Lung (tissue), 12 donors: ENCODE results near the gene SCGB1C2. TPM values are rescaled to one million over a fixed set of nuclear protein-coding genes. Genes with fewer than 3 reads are reported as not detected.

Experiments
- ATAC-seq: fragments of 200-7000 bp; cut with Tn5 transposase; one replicate; pipeline ENCODE4 v1.9.1; 2020; ENCODE audit warnings: moderate number of reproducible peaks; ENCODE audit not compliant: insufficient read depth, low FRiP score
- DNase-seq, 3 donors: peaks; one replicate each; pipeline ENCODE4 v3.0.0-alpha.2; 2013 to 2017
- H3K27ac ChIP-seq, 2 donors: one replicate each; pipeline ENCODE4 v1.5.1; 2013; ENCODE audit warnings: mild to moderate bottlenecking in 2 of 2, moderate library complexity in 2 of 2, control low read depth in 1 of 2, inconsistent platforms in 1 of 2, low read depth in 1 of 2, low read length in 1 of 2
- H3K27me3 ChIP-seq, 3 donors: one replicate each; pipeline ENCODE4 v1.5.1; 2013; ENCODE audit warnings: low read length in 2 of 3; ENCODE audit not compliant: control insufficient read depth in 3 of 3, insufficient read depth in 3 of 3
- H3K36me3 ChIP-seq, 4 donors: one replicate each; pipeline ENCODE4 v1.5.1; 2013; ENCODE audit warnings: low read length in 4 of 4, mild to moderate bottlenecking in 1 of 4, moderate library complexity in 1 of 4; ENCODE audit not compliant: control insufficient read depth in 4 of 4, insufficient read depth in 4 of 4
- H3K4me1 ChIP-seq, 5 donors: one replicate each; pipeline ENCODE4 v1.5.1; 2013; ENCODE audit warnings: low read length in 5 of 5, mild to moderate bottlenecking in 2 of 5, moderate library complexity in 1 of 5; ENCODE audit not compliant: control insufficient read depth in 5 of 5, insufficient read depth in 5 of 5
- H3K4me3 ChIP-seq: one replicate; pipeline ENCODE4 v1.5.1; 2013; ENCODE audit warnings: mild to moderate bottlenecking, control low read depth, moderate library complexity
- H3K9ac ChIP-seq, 2 donors: one replicate each; pipeline ENCODE4 v1.5.1; 2013; ENCODE audit warnings: low read length in 2 of 2, control low read depth in 1 of 2; ENCODE audit not compliant: insufficient read depth in 1 of 2
- H3K9me3 ChIP-seq, 4 donors: one replicate each; pipeline ENCODE4 v1.5.1; 2013; ENCODE audit warnings: low read length in 3 of 4, mild to moderate bottlenecking in 1 of 4, moderate library complexity in 1 of 4; ENCODE audit not compliant: control insufficient read depth in 4 of 4, insufficient read depth in 3 of 4
- WGBS, 2 donors: extraction: QIAGEN DNeasy Blood & Tissue Kit; methylation state at CpG; one replicate each; pipeline ENCODE4 v1.1.7; 2013; 5-methylcytosine and 5-hydroxymethylcytosine counted together
- polyA plus RNA-seq, 2 donors: library from polyadenylated mRNA; stranded (reverse); fragments of 200-250 nt; gene quantifications; one replicate each; pipeline ENCODE4 v1.2.1, GENCODE V29; 2013
- total RNA-seq, 2 donors: library from RNA; depleted of rRNA in 1 of 2; stranded (reverse); fragments of >200 nt in 1 of 2; gene quantifications; one replicate each; pipeline ENCODE4 v1.2.1, GENCODE V29; 2014 to 2021
- TF ChIP-seq, protein P1 (sequence below): IDR thresholded peaks from 2 replicates; pipeline ENCODE4 v1.5.1; 2012; ENCODE audit warnings: mild to moderate bottlenecking; ENCODE audit errors: control extremely low read depth, extremely low read depth
- donor health status: control.
- donor health status: control.
- donor health status: Bipolar disorder and iron deficiency.
- donor health status: healthy.
- donor health status: DM: yes; HTN: yes; CAD: no.

SCGB1C2 gene
- total and polyA plus RNA-seq, 4 donors = not detected

DNA sequence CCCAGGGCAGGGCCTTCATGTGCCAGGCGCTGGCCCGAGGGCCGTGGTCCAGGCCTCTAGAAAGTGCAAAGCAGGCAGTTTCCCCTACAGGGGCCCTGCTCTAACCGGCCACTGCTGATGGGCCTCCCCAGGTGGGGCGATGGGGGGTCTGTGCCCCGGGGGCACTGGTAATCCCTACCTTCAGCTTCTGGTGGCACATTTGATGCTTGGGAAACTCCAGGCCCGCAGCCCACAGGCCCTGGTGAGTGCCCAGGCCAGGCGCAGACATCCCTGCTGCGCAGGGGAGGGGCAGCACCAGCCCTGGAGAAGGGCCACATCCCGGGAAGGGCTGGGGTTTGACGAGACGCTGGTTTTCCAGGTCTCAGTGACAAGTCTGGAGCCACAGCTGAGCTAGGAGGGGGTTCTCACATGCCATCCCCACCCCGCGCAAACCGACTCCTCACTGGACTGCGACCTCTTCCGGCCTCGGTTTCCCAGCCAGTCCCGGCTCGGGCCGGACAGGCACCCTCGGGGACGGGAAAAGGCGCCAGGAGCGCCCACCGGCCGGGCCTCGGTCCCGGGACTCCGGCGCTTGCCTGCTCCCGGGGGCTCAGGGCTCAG, 42.5 kb downstream of the SCGB1C2 start:
- no peak for ATAC-seq

DNA sequence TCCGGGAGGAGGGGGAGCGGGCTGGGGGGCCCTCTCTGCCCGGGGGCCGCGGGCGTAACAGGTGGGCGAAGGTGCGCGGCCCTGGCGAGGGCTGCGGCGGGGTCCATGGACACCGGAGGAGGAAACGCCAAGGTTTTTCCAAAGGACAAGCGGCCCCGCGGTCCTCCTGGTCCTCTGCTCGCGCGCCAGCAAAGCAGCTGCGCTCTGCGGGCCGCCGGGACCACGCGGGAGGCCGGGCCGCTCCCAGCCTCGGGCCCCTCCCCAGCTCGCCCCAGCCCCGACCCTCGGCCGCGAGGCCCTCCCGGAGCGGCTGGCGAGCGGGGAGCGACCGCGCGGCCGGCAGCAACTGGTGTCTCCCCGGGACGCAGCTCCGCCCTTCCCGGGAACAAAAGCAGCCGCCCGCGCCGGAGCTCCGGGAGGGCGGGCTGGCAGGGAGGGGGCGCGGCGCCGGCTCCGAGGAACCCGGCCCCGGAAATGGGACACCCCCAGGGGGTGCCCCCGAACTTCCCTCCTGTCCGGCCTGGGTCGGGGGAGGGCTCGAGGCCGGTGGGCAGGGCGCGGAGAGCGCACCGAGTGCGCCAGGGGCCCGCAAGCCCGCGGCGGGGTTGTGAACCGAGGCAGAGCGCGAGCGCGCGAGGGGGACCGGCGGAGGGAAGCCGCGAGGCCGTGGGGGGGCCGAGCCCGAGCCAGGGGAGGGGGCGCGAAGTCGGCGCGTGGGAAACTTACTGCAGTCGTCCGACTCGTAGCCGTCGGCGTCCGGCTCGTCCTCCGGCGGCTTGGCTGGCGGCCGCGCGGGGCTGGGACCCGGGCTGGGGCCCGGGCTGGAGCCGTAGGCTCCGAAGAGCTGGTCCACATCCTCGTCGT, 43.2 kb downstream of the SCGB1C2 start:
- Histone ChIP-seq H3K27me3 (peaks cover 0 to 47% (median 20%) of the 10 kb centered on the region in 3 donors), H3K27ac (peak overlapping the region in 1 of 2 donors; percentile 66), H3K36me3 (no peaks in the 10 kb centered on the region), H3K4me1 (peaks cover 0 to 8% (median 4%) of the 10 kb centered on the region in 5 donors), H3K9me3 (peaks cover 0 to 3% (median 0%) of the 10 kb centered on the region in 4 donors), H3K4me3 (peak overlapping the region; percentile 13), H3K9ac (no peak overlapping the region)
- TF ChIP-seq, protein P1, sequence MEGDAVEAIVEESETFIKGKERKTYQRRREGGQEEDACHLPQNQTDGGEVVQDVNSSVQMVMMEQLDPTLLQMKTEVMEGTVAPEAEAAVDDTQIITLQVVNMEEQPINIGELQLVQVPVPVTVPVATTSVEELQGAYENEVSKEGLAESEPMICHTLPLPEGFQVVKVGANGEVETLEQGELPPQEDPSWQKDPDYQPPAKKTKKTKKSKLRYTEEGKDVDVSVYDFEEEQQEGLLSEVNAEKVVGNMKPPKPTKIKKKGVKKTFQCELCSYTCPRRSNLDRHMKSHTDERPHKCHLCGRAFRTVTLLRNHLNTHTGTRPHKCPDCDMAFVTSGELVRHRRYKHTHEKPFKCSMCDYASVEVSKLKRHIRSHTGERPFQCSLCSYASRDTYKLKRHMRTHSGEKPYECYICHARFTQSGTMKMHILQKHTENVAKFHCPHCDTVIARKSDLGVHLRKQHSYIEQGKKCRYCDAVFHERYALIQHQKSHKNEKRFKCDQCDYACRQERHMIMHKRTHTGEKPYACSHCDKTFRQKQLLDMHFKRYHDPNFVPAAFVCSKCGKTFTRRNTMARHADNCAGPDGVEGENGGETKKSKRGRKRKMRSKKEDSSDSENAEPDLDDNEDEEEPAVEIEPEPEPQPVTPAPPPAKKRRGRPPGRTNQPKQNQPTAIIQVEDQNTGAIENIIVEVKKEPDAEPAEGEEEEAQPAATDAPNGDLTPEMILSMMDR = no peak
- WGBS, 2 donors = 3% methylated on average over 92 to 112 of the region's 112 CpGs
- no peak for ATAC-seq
- peak in 1 of 3 donors; percentile 23 for DNase-seq

More for the DNA sequence above, 42.5 kb downstream of the SCGB1C2 start:
- Histone ChIP-seq H3K9ac (peak overlapping the region in 1 of 2 donors; percentile 9), H3K36me3 (no peaks in the 10 kb centered on the region), H3K27ac (no peak overlapping the region), H3K4me1 (peaks cover 0 to 8% (median 4%) of the 10 kb centered on the region in 5 donors), H3K27me3 (peaks cover 0 to 40% (median 20%) of the 10 kb centered on the region in 3 donors), H3K4me3 (no peak overlapping the region), H3K9me3 (peaks cover 0 to 3% (median 0%) of the 10 kb centered on the region in 4 donors)
- no peak for DNase-seq
- TF ChIP-seq, protein P1 = no peak
- WGBS, 2 donors = 26 to 27% methylated on average over 30 to 32 of the region's 32 CpGs

DNA sequence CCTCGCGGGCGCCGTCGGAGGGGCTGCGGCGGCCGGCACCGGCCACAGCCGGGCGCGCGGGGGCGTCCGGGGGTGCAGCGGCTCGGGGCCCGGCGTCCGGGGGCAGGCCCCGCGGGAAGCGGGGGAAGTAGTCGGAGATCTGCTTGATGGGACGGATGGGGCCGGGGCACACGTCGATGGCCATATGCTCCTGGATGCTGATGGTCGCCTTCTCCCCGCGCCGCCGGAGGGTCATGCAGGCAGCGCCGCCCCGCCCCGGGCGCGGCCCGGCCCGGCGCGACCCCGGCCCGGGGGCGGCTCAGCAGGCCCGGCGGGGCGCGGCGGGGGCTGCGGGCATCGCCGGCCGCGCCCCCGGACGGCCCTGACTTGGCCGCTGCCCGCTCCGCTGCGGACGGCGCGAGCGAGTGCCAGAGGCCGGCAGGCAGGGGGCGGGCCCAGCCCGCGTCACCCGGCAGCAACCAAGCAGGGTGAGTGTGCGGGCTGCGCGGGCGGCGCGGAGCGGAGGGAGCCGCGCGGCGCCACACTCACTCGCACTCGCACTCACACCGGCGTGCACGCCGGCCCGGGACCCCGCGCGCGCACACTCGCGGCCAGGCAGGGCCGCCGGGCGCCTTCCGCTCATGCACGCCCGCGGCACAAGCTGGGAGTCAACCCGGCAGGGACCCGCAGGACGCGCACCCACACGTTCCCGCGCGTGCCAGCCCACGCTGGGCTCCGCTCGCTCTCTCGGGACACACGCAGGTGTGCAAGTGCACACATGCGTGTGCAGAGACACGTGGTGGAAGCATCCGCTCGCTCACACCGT, 44.1 kb downstream of the SCGB1C2 start, which contains the start of gene DOC2B:
Gene DOC2B (minus strand): TSS at position 406 of the 805 bp plus-strand sequence. CDS start 171 bp downstream, at position 235.
- 3% methylated on average over 66 to 120 of the region's 120 CpGs for whole genome bisulfite sequencing, 2 donors
- ATAC-seq (peak; percentile 48), DNase-seq (peak in 2 of 3 donors; percentile 51 to 71)
- Histone ChIP-seq H3K9ac (no peak within 1 kb of the TSS), H3K27me3 (peaks cover 0 to 50% (median 22%) of the 10 kb centered on the region in 3 donors), H3K4me1 (peaks cover 0 to 10% (median 4%) of the 10 kb centered on the region in 5 donors), H3K4me3 (peak within 1 kb of the TSS; percentile 18), H3K36me3 (no peaks in the 10 kb centered on the region), H3K9me3 (peaks cover 0 to 3% (median 0%) of the 10 kb centered on the region in 4 donors), H3K27ac (peak within 1 kb of the TSS; percentile 23 to 66)
- TF ChIP-seq, protein P1 = no peak
